ENCODE results near the gene PSMA8. TPM values are rescaled to one million over a fixed set of nuclear protein-coding genes. Genes with fewer than 3 reads are reported as not detected.

The PSMA8 gene
- total RNA-seq: not detected in 2 replicates
- polyA plus RNA-seq: 0.15 TPM in 1 of 2 replicates, not detected in the other

DNA sequence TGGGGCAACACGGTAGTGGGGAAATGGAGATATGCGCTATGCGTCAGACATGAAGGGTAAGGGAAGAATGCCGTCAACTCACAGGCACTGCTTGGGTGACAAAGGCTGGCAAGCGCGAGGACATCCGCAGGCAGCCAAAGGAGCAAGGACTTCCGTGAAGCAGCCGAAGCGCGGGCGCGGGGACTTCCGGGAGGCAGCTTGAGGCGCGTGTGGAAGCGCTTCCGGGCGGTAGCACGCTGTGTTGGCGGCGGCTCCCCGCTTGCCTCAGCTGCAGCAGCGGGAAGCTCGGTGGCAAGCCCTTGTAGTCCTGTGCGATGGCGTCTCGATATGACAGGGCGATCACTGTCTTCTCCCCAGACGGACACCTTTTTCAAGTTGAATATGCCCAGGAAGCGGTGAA, at the start of gene PSMA8:
PSMA8 (plus strand) TSS at position 218 of the 400 bp plus-strand sequence; CDS start at position 315, 97 bp downstream.
- no peaks in the 10 kb centered on the region for H4K20me1 ChIP-seq (ENCODE audit: insufficient read depth, poor library complexity, severe bottlenecking)
- TF ChIP-seq EZH2phosphoT487 (IDR thresholded peaks at IDR 0.05; ENCODE audit: low read depth, severe bottlenecking, unreplicated experiment) (no peak), EZH2 (IDR thresholded peaks at IDR 0.05; ENCODE audit: borderline replicate concordance) (no peak)
- TF ChIP-seq, protein P1, sequence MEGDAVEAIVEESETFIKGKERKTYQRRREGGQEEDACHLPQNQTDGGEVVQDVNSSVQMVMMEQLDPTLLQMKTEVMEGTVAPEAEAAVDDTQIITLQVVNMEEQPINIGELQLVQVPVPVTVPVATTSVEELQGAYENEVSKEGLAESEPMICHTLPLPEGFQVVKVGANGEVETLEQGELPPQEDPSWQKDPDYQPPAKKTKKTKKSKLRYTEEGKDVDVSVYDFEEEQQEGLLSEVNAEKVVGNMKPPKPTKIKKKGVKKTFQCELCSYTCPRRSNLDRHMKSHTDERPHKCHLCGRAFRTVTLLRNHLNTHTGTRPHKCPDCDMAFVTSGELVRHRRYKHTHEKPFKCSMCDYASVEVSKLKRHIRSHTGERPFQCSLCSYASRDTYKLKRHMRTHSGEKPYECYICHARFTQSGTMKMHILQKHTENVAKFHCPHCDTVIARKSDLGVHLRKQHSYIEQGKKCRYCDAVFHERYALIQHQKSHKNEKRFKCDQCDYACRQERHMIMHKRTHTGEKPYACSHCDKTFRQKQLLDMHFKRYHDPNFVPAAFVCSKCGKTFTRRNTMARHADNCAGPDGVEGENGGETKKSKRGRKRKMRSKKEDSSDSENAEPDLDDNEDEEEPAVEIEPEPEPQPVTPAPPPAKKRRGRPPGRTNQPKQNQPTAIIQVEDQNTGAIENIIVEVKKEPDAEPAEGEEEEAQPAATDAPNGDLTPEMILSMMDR (IDR thresholded peaks at IDR 0.05; ENCODE audit: poor library complexity): no peak
- peak; percentile 14 for DNase-seq (ENCODE audit: low spot score)

DNA sequence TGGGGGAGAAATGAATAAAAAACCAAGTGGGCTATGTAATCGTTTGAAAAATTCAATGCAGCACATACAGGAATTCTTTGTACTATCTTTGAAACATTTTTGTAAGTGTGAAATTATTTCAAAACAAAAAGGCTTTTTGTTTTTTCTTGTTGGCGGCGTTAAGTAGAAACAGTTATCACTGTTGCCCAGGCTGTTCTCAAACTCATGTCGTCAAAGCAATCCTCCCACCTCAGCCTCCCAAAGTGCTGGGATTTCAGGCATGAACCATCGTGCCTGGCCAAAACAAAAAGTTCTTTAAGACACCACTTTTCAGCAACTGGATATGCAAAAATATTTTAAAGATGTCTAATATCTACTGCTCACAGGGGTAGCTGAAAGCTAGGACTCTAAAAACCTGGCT, 48.6 kb upstream of the PSMA8 start:
- no peak for DNase-seq (ENCODE audit: low spot score)
- TF ChIP-seq EZH2phosphoT487 (IDR thresholded peaks at IDR 0.05; ENCODE audit: low read depth, severe bottlenecking, unreplicated experiment) (no peak), EZH2 (IDR thresholded peaks at IDR 0.05; ENCODE audit: borderline replicate concordance) (no peak)
- TF ChIP-seq, protein P1 (IDR thresholded peaks at IDR 0.05; ENCODE audit: poor library complexity): no peak
- Histone ChIP-seq H3K36me3 (replicated peaks; ENCODE audit: insufficient read depth, low read depth) (no peaks in the 10 kb centered on the region), H2AFZ (no peak overlapping the region), H3K27me3 (no peaks in the 10 kb centered on the region), H3K27ac (no peak overlapping the region), H3K4me2 (no peak overlapping the region), H4K20me1 (ENCODE audit: insufficient read depth, poor library complexity, severe bottlenecking) (peaks cover 51% of the 10 kb centered on the region), H3K9me3 (ENCODE audit: low read depth) (no peaks in the 10 kb centered on the region), H3K4me3 (no peak overlapping the region), H3K79me2 (peaks cover 94% of the 10 kb centered on the region), H3K9me2 (replicated peaks; ENCODE audit: insufficient read depth) (no peaks in the 10 kb centered on the region), H3K4me1 (ENCODE audit: insufficient read depth) (peaks cover 14% of the 10 kb centered on the region)
- 97% methylated on average over 5 of the region's 5 CpGs for WGBS (ENCODE audit: low lambda C conversion rate, missing lambda C conversion rate)

More for the DNA sequence above, at the start of gene PSMA8:
- WGBS (ENCODE audit: low lambda C conversion rate, missing lambda C conversion rate): 57% methylated on average over 31 of the region's 31 CpGs
- H3K4me1 ChIP-seq (ENCODE audit: insufficient read depth): no peaks in the 10 kb centered on the region
- H3K36me3 ChIP-seq (replicated peaks; ENCODE audit: insufficient read depth, low read depth): no peaks in the 10 kb centered on the region
- no peak within 1 kb of the TSS for H3K4me2 ChIP-seq
- H3K9me2 ChIP-seq (replicated peaks; ENCODE audit: insufficient read depth): no peaks in the 10 kb centered on the region
- no peaks in the 10 kb centered on the region for H3K27me3 ChIP-seq
- H2AFZ ChIP-seq: no peak within 1 kb of the TSS
- no peak within 1 kb of the TSS for H3K4me3 ChIP-seq
- H3K27ac ChIP-seq: no peak within 1 kb of the TSS
- H3K9me3 ChIP-seq (ENCODE audit: low read depth): no peaks in the 10 kb centered on the region
- no peaks in the 10 kb centered on the region for H3K79me2 ChIP-seq

- Histone ChIP-seq H3K27me3 (no peaks in the 10 kb centered on the region), H3K79me2 (peaks cover 76% of the 10 kb centered on the region), H3K9me2 (replicated peaks; ENCODE audit: insufficient read depth) (no peaks in the 10 kb centered on the region), H4K20me1 (ENCODE audit: insufficient read depth, poor library complexity, severe bottlenecking) (peaks cover 51% of the 10 kb centered on the region), H2AFZ (no peak overlapping the region), H3K36me3 (replicated peaks; ENCODE audit: insufficient read depth, low read depth) (no peaks in the 10 kb centered on the region), H3K4me2 (no peak overlapping the region), H3K9me3 (ENCODE audit: low read depth) (no peaks in the 10 kb centered on the region), H3K4me3 (no peak overlapping the region), H3K4me1 (ENCODE audit: insufficient read depth) (peaks cover 14% of the 10 kb centered on the region), H3K27ac (no peak overlapping the region)
- WGBS (ENCODE audit: low lambda C conversion rate, missing lambda C conversion rate): 94% methylated on average over 6 of the region's 6 CpGs
- TF ChIP-seq EZH2 (IDR thresholded peaks at IDR 0.05; ENCODE audit: borderline replicate concordance): no peak
- TF ChIP-seq, protein P1 (IDR thresholded peaks at IDR 0.05; ENCODE audit: poor library complexity): no peak
- TF ChIP-seq EZH2phosphoT487 (IDR thresholded peaks at IDR 0.05; ENCODE audit: low read depth, severe bottlenecking, unreplicated experiment): no peak
- DNase-seq (ENCODE audit: low spot score): no peak
Measured at GRCh38 chr18:26086959-26087358, 46.7 kb upstream of the PSMA8 start.

Data from hepatocyte (in vitro differentiated cells).